HG03439 (cell line): ENCODE measurements around the gene DCAF8.
"Not testable (repeated sequence)": the region's sequence is repeated elsewhere in the genome, so short reads cannot be mapped to it uniquely, and the experiment has no call there.

Source experiments
- ATAC-seq: cut with Tn5 transposase; IDR thresholded peaks from one replicate; pipeline ENCODE4 v1.9.1; 2021; ENCODE audit warnings: mild to moderate bottlenecking, moderate library complexity; ENCODE audit not compliant: unreplicated experiment

Gene DCAF8

GRCh38 chr1:160261893-160262794, at the start of gene DCAF8:
DCAF8 (minus strand) TSS chr1:160262549; CDS start chr1:160244008, 18,541 bp downstream.
- ATAC-seq = peak; percentile 76

DNA sequence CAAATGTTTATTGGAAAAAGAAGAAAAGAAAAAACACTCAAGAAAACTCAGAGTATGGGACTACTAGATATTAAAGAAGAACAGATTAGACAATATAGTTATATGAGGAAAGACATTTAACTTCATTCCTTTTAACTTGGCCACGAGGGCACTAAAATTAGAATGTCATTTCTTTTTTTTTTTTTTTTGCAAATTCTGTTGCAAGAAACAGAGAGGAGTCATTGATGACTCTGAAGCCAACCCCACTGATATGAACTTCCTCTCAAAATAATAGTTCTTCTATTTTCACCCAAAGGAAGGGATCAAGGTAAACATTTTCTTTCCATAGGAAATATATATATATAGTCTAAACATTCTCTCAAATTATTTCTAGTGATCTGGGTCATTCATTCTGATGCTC, 47.2 kb upstream of the DCAF8 start:
- no peak for ATAC-seq

GRCh38 chr1:160309185-160309557, 46.8 kb upstream of the DCAF8 start:
- no peak for ATAC-seq

GRCh38 chr1:160308451-160309184, 46.3 kb upstream of the DCAF8 start:
- no peak for ATAC-seq

DNA sequence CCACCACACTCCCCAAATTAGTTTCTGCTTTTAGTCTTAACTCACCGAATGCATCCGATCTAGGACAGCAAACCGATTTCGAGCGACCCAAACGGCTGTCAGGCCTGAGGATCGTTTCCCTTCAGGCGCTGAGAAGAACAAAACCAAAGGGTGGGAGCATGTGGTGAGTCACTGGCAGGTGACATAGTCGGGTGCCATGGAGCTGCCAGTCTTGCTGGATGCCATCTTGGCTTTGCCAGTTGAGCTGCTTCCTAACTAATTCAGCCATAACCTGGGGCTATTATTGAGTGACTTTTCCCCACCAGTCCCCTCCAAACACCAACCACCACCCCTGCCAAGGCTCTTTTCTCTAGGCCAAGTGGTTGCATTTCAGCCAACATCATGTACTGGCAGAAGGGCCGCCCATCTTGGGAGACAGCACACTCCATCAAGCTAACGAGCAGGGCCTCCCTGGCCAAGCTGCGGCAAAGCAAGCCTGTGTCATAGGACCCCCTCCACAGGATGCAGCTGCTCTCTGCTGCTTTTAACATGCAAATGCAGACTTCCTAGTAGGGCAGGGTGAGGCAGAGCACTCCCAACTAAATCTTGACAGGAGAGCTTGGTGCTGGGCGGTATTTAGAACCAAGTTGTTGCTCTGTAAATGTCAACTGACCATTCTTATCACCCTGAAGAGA, 44.9 kb upstream of the DCAF8 start:
- no peak for ATAC-seq

GRCh38 chr1:160300173-160300572, 37.8 kb upstream of the DCAF8 start:
- ATAC-seq = no peak

GRCh38 chr1:160296036-160296435, 33.7 kb upstream of the DCAF8 start:
- ATAC-seq = no peak

DNA sequence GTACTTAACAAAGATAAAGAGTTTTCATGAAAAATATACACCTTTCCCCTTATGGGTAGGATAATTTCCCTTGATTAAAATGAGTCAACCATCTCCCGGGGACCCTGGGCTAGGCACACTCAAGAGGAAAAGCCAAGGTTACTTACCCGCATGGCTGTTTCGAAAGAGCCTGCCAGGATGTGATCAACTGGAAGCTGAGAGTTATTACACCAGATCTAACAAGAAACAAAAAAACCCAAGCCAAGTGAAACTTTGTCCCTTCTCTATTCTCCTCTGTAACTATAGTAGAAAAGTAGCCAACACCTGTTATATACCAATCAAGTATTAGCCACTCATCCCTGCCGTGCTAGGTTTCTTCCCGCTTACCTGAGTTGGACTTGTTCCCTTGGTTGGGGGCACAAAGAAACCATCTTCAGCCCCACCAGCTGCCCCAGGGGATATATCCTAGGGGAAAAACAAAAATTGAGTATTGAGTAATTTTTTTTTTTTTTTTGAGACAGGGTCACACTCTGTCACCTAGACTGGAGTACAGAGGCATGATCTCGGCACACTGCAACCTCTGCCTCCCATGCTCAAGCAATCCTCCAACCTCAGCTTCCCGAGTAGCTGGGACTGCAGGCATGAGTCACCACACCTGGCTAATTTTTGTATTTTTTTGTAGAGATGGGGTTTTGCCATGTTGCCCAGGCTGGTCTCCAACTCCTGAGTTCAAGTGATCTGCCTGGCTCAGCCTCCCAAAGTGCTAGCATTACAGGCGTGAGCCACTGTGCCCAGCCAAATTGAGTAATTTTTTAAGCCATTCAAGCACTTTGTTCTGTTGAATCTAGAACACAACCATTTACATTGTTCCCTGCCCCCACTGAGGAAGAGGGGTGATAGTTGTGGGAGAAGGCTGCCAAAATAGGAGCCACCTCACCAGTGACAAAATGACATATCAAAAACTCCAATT, 30.9 kb upstream of the DCAF8 start:
- no peak for ATAC-seq

GRCh38 chr1:160291248-160292220, 29.2 kb upstream of the DCAF8 start:
- ATAC-seq = no peak

DNA sequence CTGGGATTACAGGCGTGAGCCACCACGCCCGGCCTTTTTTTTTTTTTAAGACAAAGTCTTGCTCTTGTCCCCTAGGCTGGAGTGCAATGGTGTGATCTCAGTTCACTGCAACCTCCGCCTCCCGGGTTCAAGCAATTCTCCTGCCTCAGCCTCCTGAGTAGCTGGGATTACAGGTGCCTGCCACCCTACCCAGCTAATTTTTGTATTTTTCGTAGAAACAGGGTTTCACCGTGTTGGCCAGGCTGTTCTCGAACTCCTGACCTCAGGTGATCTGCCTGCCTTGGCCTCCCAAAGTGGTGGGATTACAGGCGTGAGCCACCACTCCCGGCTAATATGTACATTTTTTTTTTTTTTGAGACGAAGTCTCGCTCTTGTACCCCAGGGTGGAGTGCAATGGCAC, 25.4 kb upstream of the DCAF8 start:
- not testable (repeated sequence) for ATAC-seq

DNA sequence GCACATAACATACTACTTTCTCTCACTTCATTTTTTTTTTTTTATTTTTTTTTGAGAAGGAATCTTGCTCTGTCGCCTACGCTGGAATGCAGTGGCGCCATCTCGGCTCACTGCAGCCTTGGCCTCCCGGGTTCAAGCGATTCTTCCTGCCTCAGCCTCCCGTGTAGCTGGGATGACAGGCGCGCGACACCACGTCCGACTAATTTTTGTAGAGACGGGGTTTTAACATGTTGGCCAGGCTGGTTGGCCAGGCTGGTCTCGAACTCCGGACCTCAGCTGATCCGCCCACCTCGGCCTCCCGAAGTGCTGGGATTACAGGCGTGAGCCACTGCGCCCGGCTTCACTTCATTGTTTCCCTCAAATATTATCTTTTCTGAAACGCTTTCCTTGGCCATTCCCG, 23.2 kb upstream of the DCAF8 start:
- no peak for ATAC-seq

DNA sequence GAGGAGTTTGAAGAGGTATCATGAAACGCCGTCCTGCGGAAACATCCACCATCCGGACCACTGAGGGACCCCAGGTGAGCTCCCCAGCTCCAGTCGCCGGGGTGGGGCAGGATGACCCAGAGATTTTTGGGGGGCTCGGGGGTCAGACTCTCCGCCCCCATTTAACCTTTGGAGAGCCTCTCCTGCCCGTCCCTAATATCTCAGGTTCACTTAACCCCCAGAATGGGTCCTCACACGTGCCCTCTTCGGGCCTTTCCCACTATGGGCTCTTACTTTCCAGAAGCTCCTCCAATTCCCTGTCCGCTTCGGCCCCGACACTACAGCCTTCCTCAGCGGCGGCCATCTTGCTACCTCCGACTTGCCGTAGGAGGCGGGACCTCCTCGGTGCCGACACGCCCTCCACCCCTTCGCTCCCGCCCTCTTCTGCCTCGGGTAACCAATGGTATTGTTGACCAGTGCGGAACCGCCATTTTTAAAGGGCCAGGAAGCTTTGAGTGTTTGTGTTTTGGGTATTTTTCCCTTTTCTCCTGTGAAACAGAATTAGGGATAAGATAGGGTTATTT, 22.5 kb upstream of the DCAF8 start, which contains the start of gene PEX19:
PEX19 (minus strand) TSS at position 352 of the 563 bp plus-strand sequence; CDS start at position 343, 9 bp downstream.
- ATAC-seq = peak; percentile 95

DNA sequence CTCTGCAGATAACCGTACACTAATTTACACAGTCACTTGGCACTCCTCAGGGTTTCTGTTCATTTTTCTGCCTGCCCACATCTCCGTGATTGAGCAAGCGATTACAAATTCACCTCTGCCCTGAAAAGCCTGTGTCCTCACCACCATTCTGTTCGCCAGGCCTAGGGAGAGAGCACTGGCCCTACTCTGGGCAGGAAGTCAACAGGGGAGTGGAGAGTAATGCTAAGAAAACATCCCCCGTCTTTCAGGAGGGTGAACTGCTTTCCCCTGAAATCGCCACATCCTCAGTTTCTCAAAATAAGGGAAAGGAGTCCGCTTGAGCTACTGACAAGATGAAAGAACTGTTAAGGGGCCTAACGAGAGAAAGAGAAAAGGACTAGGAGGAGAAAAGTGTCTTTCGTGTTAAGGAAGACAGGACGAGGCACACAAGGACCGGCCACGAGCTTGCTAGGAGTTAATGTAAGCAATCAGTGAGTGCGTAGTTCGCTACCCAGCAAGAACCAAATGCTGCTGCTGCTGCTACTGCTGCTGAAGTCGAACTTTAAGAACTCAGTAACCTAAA, 22.0 kb upstream of the DCAF8 start:
- peak; percentile 4 for ATAC-seq

DNA sequence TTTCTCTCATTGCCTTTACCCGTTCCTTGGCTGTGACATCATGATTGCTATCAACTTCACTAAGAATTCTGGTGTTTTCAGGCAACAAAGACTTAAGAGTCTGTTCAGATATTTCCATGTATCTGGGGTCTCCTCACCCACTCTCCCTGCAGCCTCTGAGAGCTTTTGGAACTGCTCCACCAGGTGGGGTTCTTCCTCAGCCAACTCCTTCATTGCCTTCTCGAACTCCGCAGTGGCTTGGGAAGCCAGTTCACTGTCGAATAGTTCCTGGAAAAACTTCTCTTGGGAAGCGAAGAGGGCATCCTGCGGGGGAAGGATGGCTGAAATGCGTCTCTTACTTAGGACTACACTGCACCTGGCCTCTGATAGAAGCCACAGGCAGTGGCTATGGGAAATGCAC, 20.5 kb upstream of the DCAF8 start:
- ATAC-seq = no peak

DNA sequence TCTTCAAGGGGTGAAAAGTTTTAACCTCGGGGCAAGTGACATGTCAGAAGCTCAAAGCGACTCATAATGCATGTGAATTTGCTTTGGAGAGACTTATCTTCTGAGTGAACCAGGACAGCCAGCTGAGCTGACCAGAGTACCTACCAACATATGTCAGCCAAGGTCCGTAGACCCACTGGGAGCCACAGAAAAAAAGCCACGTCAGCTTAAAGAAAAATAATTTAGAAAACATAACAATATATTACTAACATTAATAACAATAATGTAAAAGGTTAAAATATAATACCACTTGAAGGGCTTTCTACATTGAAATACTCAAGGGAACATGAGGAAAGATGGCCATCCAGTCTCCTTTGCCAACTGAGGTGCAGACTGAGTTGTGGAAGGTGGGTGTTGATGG, 15.6 kb upstream of the DCAF8 start:
- ATAC-seq = no peak

DNA sequence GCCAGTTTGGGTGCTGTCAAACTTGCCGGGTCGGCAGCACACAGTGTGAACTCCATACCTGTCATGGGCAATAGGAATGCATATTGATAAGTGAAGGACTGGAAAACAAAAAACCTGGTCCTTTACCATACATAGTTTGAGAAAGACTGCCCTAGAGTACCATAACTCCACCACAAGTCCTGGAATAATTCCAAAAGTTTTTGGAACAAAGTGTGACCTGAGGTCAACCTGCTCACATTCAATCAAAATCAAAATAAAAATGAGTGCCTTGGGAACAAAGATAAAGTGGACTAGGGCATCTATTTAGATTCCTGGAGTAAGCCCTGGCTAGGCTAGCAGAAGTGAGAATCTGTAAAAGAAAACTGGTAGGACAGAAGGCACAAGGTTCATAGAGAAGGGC, 15.0 kb upstream of the DCAF8 start:
- no peak for ATAC-seq

- no peak for ATAC-seq
These were observed 8.7 kb upstream of the DCAF8 start for GRCh38 chr1:160271025-160271424.

GRCh38 chr1:160267284-160267991, 5.1 kb upstream of the DCAF8 start:
- no peak for ATAC-seq
